Panc1 (cell line): ENCODE results near the gene OGFRL1. TPM values are rescaled to one million over a fixed set of nuclear protein-coding genes. Genes with fewer than 3 reads are reported as not detected.

Source experiments
- ATAC-seq: fragments of 200-7000 bp; cut with Tn5 transposase; 2 replicates; pipeline ENCODE4 v1.9.1; 2020; ENCODE audit warnings: mild to moderate bottlenecking, moderate library complexity
- BruUV-seq: library from RNA; stranded (reverse); fragments of 400-500 nt; replicated peaks from 2 replicates; lab custom pipeline; 2021; lab: Mats Ljungman, UMichigan
- CTCF ChIA-PET: fragments of 300-600 bp; sonication (Branson Sonifier 250); formaldehyde crosslinking; loops from one replicate; lab custom pipeline; 2022; ENCODE audit warnings: antibody characterized with exemption; lab: Charles Lee
- POLR2A ChIA-PET: fragments of 300-600 bp; sonication (Branson Sonifier 250); formaldehyde crosslinking; loops from one replicate; lab custom pipeline; 2022; ENCODE audit warnings: antibody characterized with exemption; lab: Charles Lee
- DNase-seq: peaks from one replicate; pipeline ENCODE4 v3.0.0-alpha.2; 2010; ENCODE audit warnings: low read depth, low spot score
- H3K27ac ChIP-seq: 2 replicates; pipeline ENCODE4 v1.5.1; 2011; ENCODE audit warnings: mild to moderate bottlenecking, low read length, inconsistent platforms
- H3K27me3 ChIP-seq: fragments of 200-500 bp; sonication (Bioruptor generic); 2 replicates; pipeline ENCODE4 v1.6.0; 2014; ENCODE audit warnings: low read length, inconsistent platforms; ENCODE audit not compliant: control insufficient read depth, insufficient read depth
- H3K36me3 ChIP-seq: fragments of 200-500 bp; sonication (Bioruptor generic); 2 replicates; pipeline ENCODE4 v1.5.1; 2014; ENCODE audit warnings: inconsistent platforms, mild to moderate bottlenecking, low read length, moderate library complexity; ENCODE audit not compliant: control insufficient read depth, insufficient read depth
- H3K4me1 ChIP-seq: 2 replicates; pipeline ENCODE4 v1.5.1; 2011; ENCODE audit warnings: inconsistent platforms, mild to moderate bottlenecking, low read length, moderate library complexity; ENCODE audit not compliant: control insufficient read depth, insufficient read depth
- H3K4me3 ChIP-seq, 2 experiments: 2 replicates each; pipeline ENCODE4 v1.5.1; 2011 to 2012; ENCODE audit warnings: low read depth in 2 of 2, low read length in 2 of 2, mild to moderate bottlenecking in 2 of 2, inconsistent platforms in 1 of 2, moderate library complexity in 1 of 2
- H3K9me3 ChIP-seq: fragments of 200-500 bp; sonication (Bioruptor generic); 2 replicates; pipeline ENCODE4 v1.5.1; 2014; ENCODE audit warnings: low read depth, mild to moderate bottlenecking, inconsistent platforms, low read length, moderate library complexity; ENCODE audit not compliant: control insufficient read depth, insufficient read depth
- CTCF ChIP-seq: fragments of 450-650 bp; IDR thresholded peaks from 2 replicates; pipeline ENCODE4 v1.5.1; 2017; ENCODE audit warnings: mild to moderate bottlenecking
- POLR2AphosphoS5 ChIP-seq: IDR thresholded peaks from 2 replicates; pipeline ENCODE4 v1.6.1; 2012; ENCODE audit warnings: mild to moderate bottlenecking, low read depth, low read length, moderate library complexity
- REST ChIP-seq, 2 experiments: IDR thresholded peaks; 2 replicates each; pipeline ENCODE4 v1.6.1; 2011 to 2012; ENCODE audit warnings: low read depth in 2 of 2, control low read depth in 1 of 2, low read length in 1 of 2, mild to moderate bottlenecking in 1 of 2, moderate library complexity in 1 of 2; ENCODE audit not compliant: insufficient read depth in 1 of 2
- SIN3A ChIP-seq: IDR thresholded peaks from 2 replicates; pipeline ENCODE4 v1.6.1; 2012; ENCODE audit warnings: low read depth, mild to moderate bottlenecking, low read length, moderate library complexity, borderline replicate concordance; ENCODE audit not compliant: insufficient read depth
- TCF7L2 ChIP-seq: IDR thresholded peaks from 2 replicates; pipeline ENCODE4 v1.6.1; 2011; ENCODE audit warnings: mild to moderate bottlenecking, low read depth, low read length, inconsistent platforms
- in situ Hi-C: cut with HindIII; loops from 2 replicates; pipeline ENCODE4 v1.10.0; 2016; ENCODE audit warnings: low sequenced_read_pairs, low pct_unique_long_range_greater_than_20kb
- intact Hi-C: fragments of 100-400 bp; cut with micrococcal nuclease; formaldehyde crosslinking; loops from one replicate; pipeline ENCODE4 v1.10.0; 2022; ENCODE audit not compliant: unreplicated experiment
- total RNA-seq: library from RNA; stranded (reverse); gene quantifications from one replicate; pipeline ENCODE4 v1.2.1, GENCODE V29; 2021; ENCODE audit not compliant: unreplicated experiment

Gene OGFRL1
- total RNA-seq, 1 experiment from 2014 or later, result 17.2 TPM

- Histone ChIP-seq H3K4me3 (no peak overlapping the region), H3K9me3 (no peaks in the 10 kb centered on the region), H3K36me3 (no peaks in the 10 kb centered on the region), H3K27ac (no peak overlapping the region), H3K4me1 (no peaks in the 10 kb centered on the region), H3K27me3 (no peaks in the 10 kb centered on the region)
- no peak for DNase-seq
- BruUV-seq, result no TSS peak
- ChIA-PET CTCF (no interaction called here), POLR2A (no interaction called here)
- no peak for ATAC-seq
- in situ Hi-C loops (no loop called here), intact Hi-C loops (no loop called here)
- TF ChIP-seq SIN3A (no peak), CTCF (no peak), POLR2AphosphoS5 (no peak), REST (IDR thresholded peaks at IDR 0.05; ENCODE audit: insufficient read depth in 1 of 2, low read depth in 2 of 2, low read length in 1 of 2) (no peak), TCF7L2 (no peak)
Observed at GRCh38 chr6:71321314-71321713, 32.7 kb downstream of the OGFRL1 start.

GRCh38 chr6:71324194-71324785, 35.7 kb downstream of the OGFRL1 start:
- Histone ChIP-seq H3K36me3 (no peaks in the 10 kb centered on the region), H3K4me1 (no peaks in the 10 kb centered on the region), H3K4me3 (no peak overlapping the region), H3K27ac (no peak overlapping the region), H3K27me3 (no peaks in the 10 kb centered on the region), H3K9me3 (no peaks in the 10 kb centered on the region)
- ChIA-PET CTCF (no interaction called here), POLR2A (no interaction called here)
- DNase-seq, result no peak
- no peak for ATAC-seq
- in situ Hi-C loops (no loop called here), intact Hi-C loops (no loop called here)
- no TSS peak for BruUV-seq
- TF ChIP-seq CTCF (no peak), TCF7L2 (no peak), POLR2AphosphoS5 (no peak), SIN3A (no peak), REST (IDR thresholded peaks at IDR 0.05; ENCODE audit: insufficient read depth in 1 of 2, low read depth in 2 of 2, low read length in 1 of 2) (no peak)
